ENCODE measurements around the gene ARGLU1. TPM values are rescaled to one million over a fixed set of nuclear protein-coding genes. Genes with fewer than 3 reads are reported as not detected.

Gene ARGLU1
- total RNA-seq, 2 experiments from 2014 or later = 112 to 113 TPM

DNA sequence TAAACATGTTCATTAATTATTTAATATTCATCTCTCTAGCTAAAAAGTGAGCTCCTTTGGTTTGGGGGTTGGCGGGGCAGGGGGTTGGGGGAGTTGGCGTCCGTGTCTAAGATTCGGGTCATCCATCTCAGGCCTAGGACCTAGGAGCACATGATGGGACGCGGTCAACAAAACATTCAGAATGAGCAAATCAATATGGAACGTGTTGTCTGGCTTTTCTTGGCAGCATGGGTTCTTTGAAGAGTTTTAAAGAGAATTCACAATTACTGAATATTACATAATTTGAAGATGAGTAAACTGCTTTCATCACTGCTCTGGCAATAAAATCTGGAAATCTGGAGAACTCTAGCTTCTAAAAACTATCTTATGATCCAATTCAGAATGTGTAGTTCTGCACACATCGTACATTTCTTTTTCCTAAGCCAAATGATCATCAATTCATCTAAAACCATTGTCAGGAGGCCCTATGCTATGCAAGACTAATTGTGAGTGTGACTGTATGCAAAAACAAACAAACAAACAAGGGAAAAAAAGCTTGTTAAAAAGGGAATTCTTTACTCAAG lies 5.4 kb upstream of the ARGLU1 start:
- Mint-ChIP-seq H3K9me3 (peaks cover 9% of the 10 kb centered on the region), H3K27ac (no peak overlapping the region), H3K36me3 (ENCODE audit: low read depth) (peaks cover 14% of the 10 kb centered on the region), H3K4me1 (peaks cover 19% of the 10 kb centered on the region), H3K27me3 (no peaks in the 10 kb centered on the region), H3K4me3 (no peak overlapping the region)
- ChIA-PET CTCF (interaction anchor here (0.5 kb wide), 1 partner anchor 28 kb away, joined by 3 read pairs; no protein-coding TSS in a partner anchor), POLR2A (no interaction called here)
- no peak for DNase-seq

DNA sequence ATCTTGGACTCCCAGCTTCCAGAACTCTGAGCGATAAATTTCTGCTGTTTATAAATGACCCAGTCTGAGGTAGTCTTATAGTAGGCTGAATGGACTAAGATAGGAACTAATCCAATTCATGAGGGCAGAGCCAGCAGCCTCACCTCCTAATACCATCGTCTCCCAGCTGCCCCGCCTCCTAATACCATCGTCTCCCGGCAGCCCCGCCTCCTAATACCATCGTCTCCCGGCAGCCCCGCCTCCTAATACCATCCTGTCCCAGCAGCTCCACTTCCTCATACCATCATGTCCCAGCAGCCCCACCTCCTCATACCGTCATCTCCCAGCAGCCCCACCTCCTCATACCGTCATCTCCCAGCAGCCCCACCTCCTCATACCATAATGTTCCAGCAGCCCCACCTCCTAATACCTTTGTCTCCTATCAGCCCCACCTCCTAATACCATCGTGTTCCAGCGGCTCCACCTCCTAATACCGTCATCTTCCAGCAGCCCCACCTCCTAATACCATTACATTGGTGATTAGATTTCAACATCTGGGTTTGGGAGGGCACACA lies 2.4 kb upstream of the ARGLU1 start:
- POLR2A ChIA-PET = interaction anchor here (0.9 kb wide), 1 partner anchor 34 kb away, joined by 3 read pairs; the partner anchor contains the start of gene EFNB2
- peaks cover 34% of the 10 kb centered on the region for H3K36me3 Mint-ChIP-seq (ENCODE audit: low read depth)

GRCh38 chr13:106569233-106570095 lies 1.5 kb upstream of the ARGLU1 start:
- peaks cover 42% of the 10 kb centered on the region for H3K4me1 Mint-ChIP-seq
- DNase-seq = no peak
- H3K27me3 Mint-ChIP-seq = no peaks in the 10 kb centered on the region
- POLR2A ChIA-PET = interaction anchor here (0.8 to 2.4 kb wide), 4 partner anchors 7 to 34 kb away, joined by 3 to 6 read pairs (median 4); partner anchors contain the start of gene EFNB2
- peaks cover 38% of the 10 kb centered on the region for H3K36me3 Mint-ChIP-seq (ENCODE audit: low read depth)
- no peak overlapping the region for H3K4me3 Mint-ChIP-seq
- CTCF ChIA-PET = interaction anchor here (0.9 kb wide), 2 partner anchors 33 to 51 kb away, joined by 3 to 4 read pairs; no protein-coding TSS in a partner anchor
- H3K27ac Mint-ChIP-seq = no peak overlapping the region
- H3K9me3 Mint-ChIP-seq = peaks cover 6% of the 10 kb centered on the region

More for the DNA sequence above, 2.4 kb upstream of the ARGLU1 start:
- Mint-ChIP-seq H3K27ac (no peak overlapping the region), H3K9me3 (peaks cover 9% of the 10 kb centered on the region), H3K4me3 (peak overlapping the region; percentile 39), H3K27me3 (no peaks in the 10 kb centered on the region), H3K4me1 (peaks cover 36% of the 10 kb centered on the region)
- peak; percentile 67 for DNase-seq
- CTCF ChIA-PET = no interaction called here

DNA sequence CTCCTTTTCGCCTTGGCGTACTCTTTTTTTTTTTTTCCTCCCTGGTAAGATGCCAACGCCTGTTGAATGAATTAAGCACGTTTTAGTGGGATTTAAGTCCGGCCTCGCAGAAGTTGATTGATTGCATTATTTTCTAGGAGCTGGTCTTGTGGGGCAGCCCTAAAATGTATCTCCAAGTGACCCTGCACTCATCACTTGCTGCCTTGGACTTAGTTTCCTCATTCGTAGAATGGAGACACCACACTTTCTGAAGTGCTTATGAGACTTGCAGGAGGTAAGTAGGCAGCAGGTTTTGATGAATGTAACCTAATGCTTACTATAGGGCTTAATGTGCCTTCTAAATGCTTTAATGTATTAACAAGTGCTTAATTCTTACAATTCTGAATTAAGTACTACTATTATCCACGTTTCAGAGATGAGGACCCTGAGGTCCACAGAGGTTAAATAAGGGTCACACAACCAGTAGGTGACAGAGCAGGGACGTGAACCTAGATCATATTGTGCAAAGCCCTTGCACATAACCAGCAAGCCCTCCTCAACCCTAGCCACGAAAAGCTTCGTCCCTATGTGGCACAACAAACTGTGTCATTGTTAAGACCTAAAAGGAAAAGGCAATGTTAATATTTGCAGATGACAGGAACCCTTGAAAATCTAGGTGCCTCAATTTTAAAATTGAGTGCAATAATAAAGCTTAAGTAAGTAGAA lies 514 bp upstream of the ARGLU1 start:
- DNase-seq = no peak
- H3K27me3 Mint-ChIP-seq = no peaks in the 10 kb centered on the region
- H3K4me3 Mint-ChIP-seq = peak overlapping the region; percentile 99
- ChIA-PET POLR2A (interaction anchor here (0.8 to 5.0 kb wide), 8 partner anchors 9 to 34 kb away, joined by 3 to 48 read pairs (median 6); partner anchors contain the start of gene EFNB2), CTCF (interaction anchor here (0.9 kb wide), 2 partner anchors 32 to 52 kb away, joined by 3 to 4 read pairs; no protein-coding TSS in a partner anchor)
- H3K36me3 Mint-ChIP-seq (ENCODE audit: low read depth) = peaks cover 34% of the 10 kb centered on the region
- H3K9me3 Mint-ChIP-seq = no peaks in the 10 kb centered on the region
- peak overlapping the region; percentile 94 for H3K27ac Mint-ChIP-seq
- H3K4me1 Mint-ChIP-seq = peaks cover 51% of the 10 kb centered on the region

- H3K4me3 Mint-ChIP-seq = peak overlapping the region; percentile 99
- H3K4me1 Mint-ChIP-seq = peaks cover 61% of the 10 kb centered on the region
Measured at GRCh38 chr13:106566641-106567473, 1.1 kb downstream of the ARGLU1 start.

GRCh38 chr13:106565127-106565775 lies 2.7 kb downstream of the ARGLU1 start:
- POLR2A ChIA-PET = interaction anchor here (1.4 to 5.0 kb wide), 5 partner anchors 8 to 30 kb away, joined by 4 to 48 read pairs (median 5); partner anchors contain the start of gene EFNB2

More at GRCh38 chr13:106566641-106567473, 1.1 kb downstream of the ARGLU1 start:
- peak; percentile 58 for DNase-seq
- Mint-ChIP-seq H3K36me3 (ENCODE audit: low read depth) (peaks cover 34% of the 10 kb centered on the region), H3K27ac (peak overlapping the region; percentile 94), H3K9me3 (no peaks in the 10 kb centered on the region), H3K27me3 (no peaks in the 10 kb centered on the region)
- POLR2A ChIA-PET = interaction anchor here (0.9 to 5.0 kb wide), 13 partner anchors 8 to 1427 kb away, joined by 3 to 48 read pairs (median 5); partner anchors contain the start of gene EFNB2
- CTCF ChIA-PET = interaction anchor here (1.2 to 3.5 kb wide), 3 partner anchors 28 to 33 kb away, joined by 3 to 22 read pairs (median 5); partner anchors contain the start of gene EFNB2

GRCh38 chr13:106562301-106562700 lies 5.6 kb downstream of the ARGLU1 start:
- Mint-ChIP-seq H3K9me3 (no peaks in the 10 kb centered on the region), H3K27me3 (no peaks in the 10 kb centered on the region), H3K36me3 (ENCODE audit: low read depth) (peaks cover 50% of the 10 kb centered on the region), H3K4me3 (no peak overlapping the region), H3K4me1 (peaks cover 64% of the 10 kb centered on the region), H3K27ac (no peak overlapping the region)
- POLR2A ChIA-PET = no interaction called here
- CTCF ChIA-PET = interaction anchor here (1.9 kb wide), 1 partner anchor 26 kb away, joined by 7 read pairs; no protein-coding TSS in a partner anchor
- no peak for DNase-seq

More at GRCh38 chr13:106565127-106565775, 2.7 kb downstream of the ARGLU1 start:
- Mint-ChIP-seq H3K27ac (no peak overlapping the region), H3K4me3 (peak overlapping the region; percentile 99), H3K36me3 (ENCODE audit: low read depth) (peaks cover 36% of the 10 kb centered on the region), H3K9me3 (no peaks in the 10 kb centered on the region), H3K4me1 (peaks cover 69% of the 10 kb centered on the region), H3K27me3 (no peaks in the 10 kb centered on the region)
- CTCF ChIA-PET = interaction anchor here (1.2 to 3.5 kb wide), 3 partner anchors 26 to 32 kb away, joined by 3 to 22 read pairs (median 5); partner anchors contain the start of gene EFNB2
- DNase-seq = no peak

GRCh38 chr13:106561551-106562170 lies 6.3 kb downstream of the ARGLU1 start:
- Mint-ChIP-seq H3K27me3 (no peaks in the 10 kb centered on the region), H3K27ac (peak overlapping the region; percentile 5), H3K4me3 (no peak overlapping the region), H3K9me3 (no peaks in the 10 kb centered on the region), H3K36me3 (ENCODE audit: low read depth) (peaks cover 51% of the 10 kb centered on the region), H3K4me1 (peaks cover 63% of the 10 kb centered on the region)
- POLR2A ChIA-PET = no interaction called here
- DNase-seq = peak; percentile 25
- CTCF ChIA-PET = interaction anchor here (1.9 kb wide), 1 partner anchor 25 kb away, joined by 7 read pairs; no protein-coding TSS in a partner anchor

GRCh38 chr13:106560821-106561220 lies 7.1 kb downstream of the ARGLU1 start:
- H3K4me1 Mint-ChIP-seq = peaks cover 57% of the 10 kb centered on the region
- H3K4me3 Mint-ChIP-seq = no peak overlapping the region
- DNase-seq = no peak
- H3K36me3 Mint-ChIP-seq (ENCODE audit: low read depth) = peaks cover 51% of the 10 kb centered on the region
- no peaks in the 10 kb centered on the region for H3K27me3 Mint-ChIP-seq
- no peaks in the 10 kb centered on the region for H3K9me3 Mint-ChIP-seq
- ChIA-PET CTCF (interaction anchor here (1.9 kb wide), 1 partner anchor 24 kb away, joined by 7 read pairs; no protein-coding TSS in a partner anchor), POLR2A (no interaction called here)
- no peak overlapping the region for H3K27ac Mint-ChIP-seq

DNA sequence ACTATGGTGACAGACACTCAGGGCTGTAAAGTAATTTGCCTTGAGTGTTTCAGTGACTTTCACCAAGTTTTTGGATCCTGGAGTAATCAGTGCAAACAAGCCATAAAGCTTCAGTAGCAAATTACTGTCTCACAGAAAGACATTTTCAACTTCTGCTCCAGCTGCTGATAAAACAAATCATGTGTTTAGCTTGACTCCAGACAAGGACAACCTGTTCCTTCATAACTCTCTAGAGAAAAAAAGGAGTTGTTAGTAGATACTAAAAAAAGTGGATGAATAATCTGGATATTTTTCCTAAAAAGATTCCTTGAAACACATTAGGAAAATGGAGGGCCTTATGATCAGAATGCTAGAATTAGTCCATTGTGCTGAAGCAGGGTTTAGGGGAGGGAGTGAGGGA lies 9.4 kb downstream of the ARGLU1 start:
- no peak for DNase-seq
- Mint-ChIP-seq H3K4me1 (peaks cover 43% of the 10 kb centered on the region), H3K27ac (no peak overlapping the region), H3K27me3 (no peaks in the 10 kb centered on the region), H3K36me3 (ENCODE audit: low read depth) (peaks cover 59% of the 10 kb centered on the region), H3K9me3 (no peaks in the 10 kb centered on the region), H3K4me3 (no peak overlapping the region)
- ChIA-PET CTCF (interaction anchor here (1.1 kb wide), 1 partner anchor 22 kb away, joined by 4 read pairs; no protein-coding TSS in a partner anchor), POLR2A (interaction anchor here (1.0 kb wide), 1 partner anchor 9 kb away, joined by 3 read pairs; no protein-coding TSS in a partner anchor)

All from activated CD4-positive, alpha-beta memory T cell treated with anti-CD3 and anti-CD28 coated beads, Interleukin-2, amount 10 ng/mL, durations not matched to agents 7 days and 5 days (primary cell).